ENCODE results near the gene TARS1. TPM values are rescaled to one million over a fixed set of nuclear protein-coding genes. Genes with fewer than 3 reads are reported as not detected.

The TARS1 gene
- total RNA-seq, 2 experiments from 2014 or later: 101 to 105 TPM

- Histone ChIP-seq H3K27ac (ENCODE audit: low read depth, low read length, poor library complexity, severe bottlenecking) (no peak overlapping the region), H3K9me2 (ENCODE audit: insufficient read depth, low read length) (no peaks in the 10 kb centered on the region), H3K36me3 (ENCODE audit: insufficient read depth, low read length) (peaks cover 66% of the 10 kb centered on the region), H3K4me1 (ENCODE audit: insufficient read depth, low read length, poor library complexity, severe bottlenecking) (peaks cover 9% of the 10 kb centered on the region), H3K9me3 (ENCODE audit: low read length) (no peaks in the 10 kb centered on the region), H3K4me3 (ENCODE audit: low read depth, low read length, poor library complexity, severe bottlenecking) (no peak overlapping the region), H3K4me2 (ENCODE audit: low read length) (no peak overlapping the region), H4K20me1 (ENCODE audit: insufficient read depth, low read length) (peaks cover 19% of the 10 kb centered on the region; the same call in 1 of the 2 replicates), H2AFZ (ENCODE audit: low read length) (no peak overlapping the region), H3K79me2 (ENCODE audit: insufficient read depth, low read depth, low read length) (peaks cover 42% of the 10 kb centered on the region)
- no peak for DNase-seq (ENCODE audit: low spot score)
- TF ChIP-seq EZH2phosphoT487 (IDR thresholded peaks at IDR 0.05; ENCODE audit: borderline replicate concordance, low read depth, low read length) (no peak), CTCF (conservative IDR thresholded peaks at IDR 0.05; ENCODE audit: low read length) (no peak)
- no TSS peak for BruUV-seq (replicated peaks)
- POLR2A ChIA-PET: no interaction called here
- CTCF ChIA-PET (ENCODE audit: unreplicated experiment): no interaction called here
- intact Hi-C loops (cut with micrococcal nuclease; ENCODE audit: unreplicated experiment): loop anchor here (10.0 kb wide), 3 partner anchors 559 to 1911 kb away; partner anchors contain the start of genes AMACR, BRIX1, C5orf22 and DROSHA
Observed at GRCh38 chr5:33445798-33446197, 5.0 kb downstream of the TARS1 start.

GRCh38 chr5:33448118-33448517 is 7.4 kb downstream of the TARS1 start:
- peaks cover under 1% of the 10 kb centered on the region for H3K4me1 ChIP-seq (ENCODE audit: insufficient read depth, low read length, poor library complexity, severe bottlenecking)
- H3K79me2 ChIP-seq (ENCODE audit: insufficient read depth, low read depth, low read length): peaks cover 22% of the 10 kb centered on the region
- DNase-seq (ENCODE audit: low spot score): no peak
- no peak overlapping the region for H3K4me2 ChIP-seq (ENCODE audit: low read length)
- H3K36me3 ChIP-seq (ENCODE audit: insufficient read depth, low read length): peaks cover 87% of the 10 kb centered on the region
- no peaks in the 10 kb centered on the region for H3K9me3 ChIP-seq (ENCODE audit: low read length)
- TF ChIP-seq EZH2phosphoT487 (IDR thresholded peaks at IDR 0.05; ENCODE audit: borderline replicate concordance, low read depth, low read length) (no peak), CTCF (conservative IDR thresholded peaks at IDR 0.05; ENCODE audit: low read length) (no peak)
- BruUV-seq (replicated peaks): no TSS peak
- no peak overlapping the region for H3K27ac ChIP-seq (ENCODE audit: low read depth, low read length, poor library complexity, severe bottlenecking)
- POLR2A ChIA-PET: interaction anchor here (0.5 to 1.3 kb wide), 2 partner anchors 42 to 1017 kb away, joined by 3 to 5 read pairs; no protein-coding TSS in a partner anchor
- CTCF ChIA-PET (ENCODE audit: unreplicated experiment): no interaction called here
- peaks cover 9% of the 10 kb centered on the region; the same call in 1 of the 2 replicates for H4K20me1 ChIP-seq (ENCODE audit: insufficient read depth, low read length)
- H3K9me2 ChIP-seq (ENCODE audit: insufficient read depth, low read length): no peaks in the 10 kb centered on the region
- H2AFZ ChIP-seq (ENCODE audit: low read length): no peak overlapping the region
- no peak overlapping the region for H3K4me3 ChIP-seq (ENCODE audit: low read depth, low read length, poor library complexity, severe bottlenecking)
- intact Hi-C loops (cut with micrococcal nuclease; ENCODE audit: unreplicated experiment): loop anchor here (10.0 kb wide), 3 partner anchors 557 to 1913 kb away; partner anchors contain the start of genes AMACR, BRIX1, C5orf22 and DROSHA

GRCh38 chr5:33457126-33457525 is 16.4 kb downstream of the TARS1 start:
- no peaks in the 10 kb centered on the region for H3K4me1 ChIP-seq (ENCODE audit: insufficient read depth, low read length, poor library complexity, severe bottlenecking)
- no peaks in the 10 kb centered on the region for H3K9me3 ChIP-seq (ENCODE audit: low read length)
- TF ChIP-seq EZH2phosphoT487 (IDR thresholded peaks at IDR 0.05; ENCODE audit: borderline replicate concordance, low read depth, low read length) (no peak), CTCF (conservative IDR thresholded peaks at IDR 0.05; ENCODE audit: low read length) (no peak)
- no peak for DNase-seq (ENCODE audit: low spot score)
- H4K20me1 ChIP-seq (ENCODE audit: insufficient read depth, low read length): no peaks in the 10 kb centered on the region
- H3K4me2 ChIP-seq (ENCODE audit: low read length): no peak overlapping the region
- H3K4me3 ChIP-seq (ENCODE audit: low read depth, low read length, poor library complexity, severe bottlenecking): no peak overlapping the region
- no peak overlapping the region for H3K27ac ChIP-seq (ENCODE audit: low read depth, low read length, poor library complexity, severe bottlenecking)
- H3K9me2 ChIP-seq (ENCODE audit: insufficient read depth, low read length): no peaks in the 10 kb centered on the region
- no TSS peak for BruUV-seq (replicated peaks)
- no peaks in the 10 kb centered on the region for H3K79me2 ChIP-seq (ENCODE audit: insufficient read depth, low read depth, low read length)
- POLR2A ChIA-PET: interaction anchor here (1.4 kb wide), 1 partner anchor 12 kb away, joined by 4 read pairs; no protein-coding TSS in a partner anchor
- intact Hi-C loops (cut with micrococcal nuclease; ENCODE audit: unreplicated experiment): no loop called here
- peaks cover 99% of the 10 kb centered on the region for H3K36me3 ChIP-seq (ENCODE audit: insufficient read depth, low read length)
- H2AFZ ChIP-seq (ENCODE audit: low read length): no peak overlapping the region
- CTCF ChIA-PET (ENCODE audit: unreplicated experiment): no interaction called here
